GM21390 (cell line): ENCODE results near the gene DVL1.

Experiments used
- ATAC-seq: cut with Tn5 transposase; IDR thresholded peaks from one replicate; pipeline ENCODE4 v1.9.1; 2021; ENCODE audit not compliant: unreplicated experiment

DVL1 gene

DNA sequence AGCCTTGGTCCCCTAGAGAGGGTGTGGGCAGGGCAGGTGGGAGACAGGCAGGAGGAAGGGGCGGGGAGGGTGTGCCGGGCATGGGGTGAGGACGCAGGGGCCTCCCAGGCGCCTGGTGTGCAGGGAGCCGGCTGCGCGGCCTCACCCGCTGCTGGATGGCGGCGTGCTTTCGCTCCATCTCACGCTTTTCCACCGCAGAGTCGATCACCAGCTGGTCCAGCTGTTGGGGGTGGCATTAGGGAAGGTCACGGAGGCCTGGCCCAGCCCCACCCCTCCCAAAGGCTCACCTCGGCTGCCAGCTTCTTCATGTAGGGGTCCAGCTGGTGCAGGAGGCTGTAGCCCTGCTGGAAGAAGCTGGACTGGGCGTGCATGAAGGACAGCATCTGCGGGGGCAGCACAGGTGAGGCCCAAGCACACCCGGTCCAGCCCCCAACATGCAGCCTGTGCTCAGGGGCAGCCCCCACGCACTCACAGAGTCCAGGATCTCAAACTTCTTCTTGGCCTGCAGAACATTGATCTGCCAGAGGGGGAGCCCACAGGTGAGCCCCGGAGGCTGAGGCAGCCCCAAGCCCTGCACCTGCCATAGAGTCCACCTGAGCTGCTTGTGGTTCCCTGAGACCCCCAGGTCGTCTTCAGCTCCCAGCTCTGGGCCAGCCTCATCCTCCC lies 49.4 kb downstream of the DVL1 start:
- no peak for ATAC-seq

DNA sequence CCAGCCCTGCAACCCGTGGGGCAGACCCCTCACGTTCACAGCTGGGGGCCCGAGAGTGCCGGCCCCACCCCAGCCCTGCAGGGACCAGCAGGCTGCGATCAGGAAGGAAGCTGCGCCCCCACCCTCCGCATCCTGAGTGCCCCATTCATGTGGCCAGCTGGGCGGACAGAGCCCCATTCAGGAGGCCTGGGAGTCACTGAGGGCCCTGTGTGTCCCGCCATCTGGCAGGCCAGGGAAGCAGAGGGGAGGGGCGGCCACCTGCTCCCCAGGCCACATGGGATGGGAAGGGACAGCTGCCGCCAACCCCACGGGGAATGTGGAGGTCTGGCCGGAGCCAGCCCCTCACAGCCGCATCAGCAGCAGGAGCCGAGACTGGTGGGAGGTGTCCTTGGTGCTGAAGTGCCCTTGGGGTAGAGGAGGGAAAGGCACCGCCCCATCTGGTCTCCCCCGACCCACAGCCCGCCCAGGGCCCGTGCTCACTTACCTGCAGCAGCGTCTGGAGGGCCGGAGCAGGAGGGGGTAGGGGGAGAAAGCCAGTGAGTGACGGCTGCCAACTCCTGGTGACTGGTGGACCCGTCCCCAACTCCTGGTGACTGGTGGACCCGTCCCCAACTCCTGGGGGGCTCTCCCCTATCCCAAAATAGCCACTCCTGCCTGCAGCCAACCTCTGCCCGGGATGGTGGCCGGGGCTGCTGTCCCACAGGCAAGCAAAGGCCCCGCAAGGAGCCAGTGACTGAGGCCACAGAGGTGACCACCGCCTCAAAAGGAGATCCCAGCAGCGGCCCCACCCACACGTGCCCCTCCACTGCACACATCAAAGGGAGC lies 50.1 kb downstream of the DVL1 start:
- ATAC-seq = no peak

DNA sequence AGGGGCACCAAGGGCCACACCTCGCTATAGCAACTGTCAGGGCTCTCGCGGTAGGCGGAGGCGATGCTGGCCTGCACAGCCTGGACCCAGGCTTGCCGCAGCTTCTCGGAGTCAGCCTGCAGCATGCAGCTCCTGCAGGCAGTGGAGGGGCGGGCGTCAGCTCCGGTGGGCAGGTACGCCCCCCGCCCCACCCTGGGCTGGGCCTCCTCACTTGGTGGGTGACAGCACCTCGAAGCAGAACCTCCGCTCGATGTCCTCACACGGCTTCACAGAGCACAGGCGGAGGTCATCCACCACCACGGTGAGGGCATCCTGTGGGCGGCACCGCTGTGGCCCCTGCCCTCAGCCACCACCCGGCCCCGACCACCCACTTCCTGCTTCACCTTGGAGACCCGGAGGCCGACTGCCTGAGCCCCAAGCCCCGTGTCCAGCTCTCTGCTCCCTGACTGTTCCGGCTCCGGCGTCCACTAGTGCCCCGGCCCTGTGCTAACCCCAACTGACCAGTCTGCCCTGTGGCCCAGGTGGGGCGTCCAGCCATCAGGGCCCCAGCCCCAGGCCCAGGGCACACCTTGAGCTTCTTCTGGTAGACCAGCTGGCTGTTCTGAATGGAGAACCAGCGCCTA lies 51.3 kb downstream of the DVL1 start:
- no peak for ATAC-seq

DNA sequence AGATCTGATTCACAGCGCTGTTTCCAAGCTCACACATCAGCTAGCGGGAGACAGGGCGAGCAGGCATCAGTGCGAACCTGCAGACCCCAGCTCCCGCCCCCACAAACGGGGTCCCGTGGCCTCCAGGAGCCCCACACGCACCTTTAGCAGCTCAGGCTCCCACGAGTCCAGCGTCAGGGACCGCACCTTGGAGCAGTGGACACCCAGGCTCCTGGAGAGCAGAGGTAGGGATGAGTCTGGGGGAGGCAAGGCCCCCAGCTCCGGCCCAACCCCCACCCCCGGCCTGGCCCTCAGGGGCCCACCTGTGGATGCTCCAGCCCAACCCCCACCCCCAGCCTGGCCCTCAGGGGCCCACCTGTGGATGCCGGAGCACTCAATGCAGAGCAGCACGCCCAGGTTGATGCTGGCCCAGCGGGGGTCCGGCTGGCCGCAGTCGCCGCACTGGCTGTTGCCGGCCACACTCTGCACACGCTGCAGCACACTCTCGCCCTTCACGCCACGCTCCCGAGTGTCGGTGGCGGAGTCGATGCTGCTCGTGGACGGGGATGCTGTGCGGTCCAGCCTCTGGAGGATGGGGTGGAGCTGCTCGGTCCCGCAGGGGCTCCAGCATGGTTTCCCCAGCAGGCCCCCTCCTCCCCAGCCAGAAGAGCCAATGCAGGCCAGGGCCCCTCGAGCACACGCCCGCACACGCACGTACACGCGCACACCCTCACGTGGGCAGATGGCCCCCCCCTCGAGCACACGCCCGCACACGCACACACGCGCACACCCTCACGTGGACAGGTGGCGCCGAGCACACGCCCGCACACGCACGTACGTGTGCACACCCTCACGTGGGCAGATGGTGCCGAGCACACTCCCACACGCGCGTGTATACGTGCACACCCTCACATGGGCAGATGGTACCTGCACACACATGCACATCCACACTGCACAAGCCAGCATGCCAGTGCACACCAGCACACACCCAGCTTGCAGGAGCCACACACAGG lies 52.9 kb downstream of the DVL1 start:
- no peak for ATAC-seq

DNA sequence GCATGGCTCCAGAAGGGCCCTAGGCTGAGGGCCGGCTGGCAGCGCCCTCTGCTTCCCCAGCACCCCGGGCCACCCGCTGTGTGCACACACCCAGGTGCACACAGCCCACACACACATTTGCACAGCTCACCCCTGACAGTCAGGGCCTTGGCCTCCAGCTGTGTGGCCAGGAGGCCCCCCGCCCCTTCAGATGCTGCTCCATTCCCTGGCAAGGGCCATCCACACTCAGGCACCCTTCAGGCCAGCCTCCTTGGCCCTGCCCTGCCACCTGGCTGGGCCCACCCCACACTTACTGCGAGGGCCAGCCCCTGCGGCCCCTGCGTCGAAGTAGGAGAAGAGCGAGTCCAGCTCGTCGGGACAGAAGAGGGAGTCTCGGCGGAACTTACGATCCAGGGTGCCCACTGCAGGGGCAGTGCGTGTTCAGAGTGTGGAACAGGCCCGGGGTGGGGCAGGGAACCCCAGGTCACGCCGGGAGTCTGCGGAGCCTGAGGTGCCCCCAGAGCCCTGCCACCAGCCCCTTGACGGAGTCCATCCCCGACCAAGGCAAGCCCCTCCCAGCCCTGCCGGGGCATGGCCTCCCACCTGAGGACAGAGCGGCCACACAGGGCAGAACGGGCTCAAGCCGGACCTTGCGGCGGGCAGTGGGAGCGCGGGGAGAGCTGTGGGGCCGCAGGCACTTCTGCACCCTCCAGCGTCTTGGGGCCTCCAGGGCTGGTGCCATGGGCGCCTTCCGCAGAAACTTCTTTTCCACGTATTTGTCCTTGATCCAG lies 53.9 kb downstream of the DVL1 start:
- no peak for ATAC-seq

DNA sequence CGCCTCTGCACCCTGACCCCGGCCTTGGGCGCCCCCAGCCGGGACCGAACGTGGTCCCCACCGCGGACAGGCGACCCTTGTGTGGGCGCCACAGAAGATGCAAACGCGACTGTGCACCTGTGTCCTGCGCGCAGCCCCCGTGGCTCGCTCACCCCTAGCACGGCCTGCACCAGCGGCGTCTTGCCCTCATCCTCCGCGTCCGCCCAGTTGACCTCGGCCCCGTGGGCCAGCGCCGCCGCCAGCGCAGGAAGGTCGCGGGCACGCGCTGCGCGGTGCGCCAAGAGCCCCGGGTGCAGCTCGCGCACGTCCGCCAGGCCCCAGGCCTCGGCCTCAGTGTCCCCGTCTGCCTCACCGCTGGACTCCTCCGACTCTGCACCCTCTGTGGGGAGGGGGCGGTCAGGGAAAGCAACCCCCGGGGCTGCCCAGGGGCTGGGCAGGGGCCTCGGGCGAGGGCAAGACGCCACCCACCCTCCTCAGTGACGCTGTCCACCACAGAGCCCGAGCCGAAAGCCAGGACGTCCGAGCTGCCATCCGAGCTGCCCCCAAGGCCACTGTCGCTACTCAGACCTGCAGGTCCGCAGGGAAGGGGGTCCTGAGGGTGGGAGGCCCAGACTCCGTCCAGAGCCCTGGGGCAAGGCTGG lies 54.8 kb downstream of the DVL1 start:
- no peak for ATAC-seq

DNA sequence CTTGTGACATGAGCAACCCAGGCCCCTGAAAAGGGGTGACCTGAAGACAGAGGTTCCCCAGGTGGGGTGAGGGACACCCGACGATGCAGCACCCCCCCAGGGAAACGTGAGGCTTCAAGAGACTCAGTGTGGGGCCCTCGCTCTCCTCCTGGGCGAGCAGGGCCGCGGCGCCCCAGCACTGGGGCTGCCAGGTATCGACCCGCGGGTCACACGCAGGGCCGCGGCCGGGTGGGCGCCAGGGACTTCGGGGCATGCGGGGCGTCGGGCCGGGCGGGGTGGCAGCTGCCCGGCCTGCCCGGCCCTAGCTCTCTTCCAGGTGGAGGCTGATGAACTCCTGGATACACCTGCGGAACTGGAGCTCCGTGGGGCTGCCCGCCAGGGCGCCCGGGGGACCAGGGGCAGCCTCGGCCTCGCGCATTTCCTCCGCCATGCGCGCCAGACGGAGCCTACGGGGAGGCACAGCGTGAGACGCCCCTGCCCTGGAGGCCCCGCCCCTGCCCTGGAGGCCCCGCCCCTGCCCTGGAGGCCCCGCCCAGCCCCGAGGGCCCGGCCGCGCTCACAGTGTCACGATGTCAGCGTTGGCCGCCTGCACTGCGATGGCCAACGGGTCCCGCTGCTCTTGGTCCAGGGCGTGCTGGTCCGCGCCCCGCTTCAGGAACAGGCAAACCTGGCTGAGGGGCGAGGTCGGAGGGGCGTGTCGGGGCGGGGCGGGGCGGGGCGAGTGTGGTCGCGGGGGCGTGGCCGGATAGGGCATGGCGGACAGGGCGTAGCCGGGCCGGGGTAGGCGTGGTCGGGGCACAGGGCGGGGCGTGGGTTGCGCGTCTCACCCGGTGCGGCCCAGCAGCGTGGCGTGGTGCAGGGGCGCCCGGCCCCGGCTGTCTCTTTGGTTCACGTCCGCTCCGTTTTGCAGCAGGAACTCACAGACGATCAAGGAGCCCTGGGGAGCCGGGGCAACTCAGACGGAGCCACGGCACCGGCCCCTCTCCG lies 55.7 kb downstream of the DVL1 start:
- ATAC-seq = no peak

DNA sequence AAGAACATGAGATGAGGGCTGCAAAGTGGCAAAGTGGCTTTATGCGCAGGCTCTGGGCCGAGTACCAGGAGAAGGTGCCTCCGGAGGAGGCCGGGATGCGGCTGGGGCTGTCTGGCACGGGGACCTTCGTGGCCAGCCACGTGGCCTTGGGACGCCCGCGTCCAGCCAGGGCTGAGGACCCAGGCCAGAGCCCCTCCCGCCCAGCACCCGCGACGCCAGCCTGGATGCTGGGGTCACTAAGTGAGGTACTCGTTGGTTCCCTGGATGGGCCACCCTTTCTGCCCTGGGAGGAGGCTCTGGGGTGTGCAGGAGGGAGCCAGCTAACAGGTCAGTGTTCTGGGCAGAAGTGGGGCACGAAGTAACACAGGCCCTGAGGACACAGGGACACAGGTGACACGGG lies 56.4 kb downstream of the DVL1 start:
- ATAC-seq = no peak

DNA sequence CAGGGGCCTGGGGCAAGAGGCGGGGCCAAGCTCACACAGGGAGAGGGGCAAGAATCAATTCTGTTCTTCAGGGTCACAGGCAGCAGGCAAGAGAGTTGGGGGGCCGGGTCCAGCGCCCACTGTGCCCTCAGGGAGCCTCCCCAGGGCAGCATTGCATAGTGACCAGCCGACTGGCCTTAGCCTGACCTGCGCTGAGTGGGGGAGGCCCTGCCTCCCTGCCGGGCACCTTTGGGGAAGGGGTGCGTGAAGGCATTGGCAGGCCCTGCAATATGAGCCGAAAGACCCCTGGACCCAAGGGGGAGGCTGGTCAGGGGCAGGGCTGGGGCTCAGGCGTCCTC lies 56.8 kb downstream of the DVL1 start:
- no peak for ATAC-seq

DNA sequence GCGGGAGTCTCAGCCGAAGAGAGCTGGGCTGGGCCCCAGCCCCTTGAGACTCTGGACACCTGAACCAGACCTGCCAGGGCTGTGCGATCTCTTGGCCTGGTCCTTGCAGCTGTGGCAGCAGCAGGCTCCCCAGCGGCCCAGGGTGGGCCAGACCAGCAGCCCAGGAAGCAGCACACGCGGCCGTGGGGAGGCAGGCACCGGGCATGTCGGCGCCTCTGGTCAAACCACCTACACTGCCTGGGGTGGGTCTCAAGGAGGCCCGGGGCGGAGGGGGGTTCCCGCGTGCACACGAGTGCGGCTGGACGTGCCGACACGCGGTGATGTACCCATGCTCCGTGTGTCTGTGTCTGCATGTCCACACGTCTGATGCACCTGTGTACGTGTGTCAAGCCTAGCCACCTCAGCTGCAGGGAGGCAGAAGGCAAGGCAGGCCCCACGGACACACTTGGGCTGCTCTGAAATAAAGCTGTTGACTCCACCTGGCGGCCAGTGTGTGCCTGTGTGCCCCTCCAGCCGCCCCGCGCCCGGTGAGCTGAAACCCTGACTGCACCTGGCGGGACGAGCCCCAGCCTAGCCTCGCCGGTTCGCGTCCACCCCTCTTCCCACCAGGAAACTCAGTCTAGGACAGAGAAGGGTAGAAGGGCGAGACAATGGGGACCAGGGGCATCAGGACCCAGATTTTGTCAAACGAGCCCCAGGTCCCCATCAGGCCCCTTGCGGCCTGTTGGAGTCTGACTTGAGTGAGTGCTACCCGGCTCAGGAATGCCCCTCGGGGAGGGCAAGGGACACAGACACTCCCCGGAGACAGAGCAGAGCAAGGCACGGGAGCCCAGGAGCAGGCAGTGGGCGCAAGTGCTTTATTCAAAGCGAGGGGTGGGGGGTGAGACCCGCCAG lies 57.4 kb downstream of the DVL1 start:
- ATAC-seq = no peak

DNA sequence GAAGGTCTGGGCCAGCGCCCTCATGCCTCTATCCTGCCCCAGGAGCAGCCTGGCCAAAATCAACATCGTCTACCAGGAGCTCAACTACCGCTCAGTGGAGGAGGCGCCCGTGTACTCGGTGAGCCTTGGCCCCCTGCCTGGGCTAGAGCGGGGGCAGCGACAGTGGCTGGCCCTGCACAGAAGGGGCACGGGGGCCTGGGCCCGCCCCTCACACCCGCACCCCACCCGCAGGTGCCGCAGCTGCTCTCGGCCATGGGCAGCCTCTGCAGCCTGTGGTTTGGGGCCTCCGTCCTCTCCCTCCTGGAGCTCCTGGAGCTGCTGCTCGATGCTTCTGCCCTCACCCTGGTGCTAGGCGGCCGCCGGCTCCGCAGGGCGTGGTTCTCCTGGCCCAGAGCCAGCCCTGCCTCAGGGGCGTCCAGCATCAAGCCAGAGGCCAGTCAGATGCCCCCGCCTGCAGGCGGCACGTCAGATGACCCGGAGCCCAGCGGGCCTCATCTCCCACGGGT lies 58.1 kb downstream of the DVL1 start:
- no peak for ATAC-seq

DNA sequence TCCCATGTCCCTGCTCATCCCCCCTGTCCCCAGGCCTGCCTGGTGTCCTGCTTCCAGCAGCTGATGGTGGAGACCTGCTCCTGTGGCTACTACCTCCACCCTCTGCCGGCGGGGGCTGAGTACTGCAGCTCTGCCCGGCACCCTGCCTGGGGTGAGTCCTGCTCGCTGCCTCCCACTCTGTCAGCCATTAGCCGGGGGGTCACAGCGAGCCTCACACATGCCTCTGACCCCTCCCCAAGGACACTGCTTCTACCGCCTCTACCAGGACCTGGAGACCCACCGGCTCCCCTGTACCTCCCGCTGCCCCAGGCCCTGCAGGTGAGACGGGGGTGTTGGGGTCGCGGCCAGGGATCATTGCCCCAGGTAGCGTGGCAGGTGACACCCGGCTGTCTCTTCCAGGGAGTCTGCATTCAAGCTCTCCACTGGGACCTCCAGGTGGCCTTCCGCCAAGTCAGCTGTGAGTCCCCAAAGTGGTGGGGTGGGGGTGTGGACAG lies 58.9 kb downstream of the DVL1 start:
- ATAC-seq = no peak

DNA sequence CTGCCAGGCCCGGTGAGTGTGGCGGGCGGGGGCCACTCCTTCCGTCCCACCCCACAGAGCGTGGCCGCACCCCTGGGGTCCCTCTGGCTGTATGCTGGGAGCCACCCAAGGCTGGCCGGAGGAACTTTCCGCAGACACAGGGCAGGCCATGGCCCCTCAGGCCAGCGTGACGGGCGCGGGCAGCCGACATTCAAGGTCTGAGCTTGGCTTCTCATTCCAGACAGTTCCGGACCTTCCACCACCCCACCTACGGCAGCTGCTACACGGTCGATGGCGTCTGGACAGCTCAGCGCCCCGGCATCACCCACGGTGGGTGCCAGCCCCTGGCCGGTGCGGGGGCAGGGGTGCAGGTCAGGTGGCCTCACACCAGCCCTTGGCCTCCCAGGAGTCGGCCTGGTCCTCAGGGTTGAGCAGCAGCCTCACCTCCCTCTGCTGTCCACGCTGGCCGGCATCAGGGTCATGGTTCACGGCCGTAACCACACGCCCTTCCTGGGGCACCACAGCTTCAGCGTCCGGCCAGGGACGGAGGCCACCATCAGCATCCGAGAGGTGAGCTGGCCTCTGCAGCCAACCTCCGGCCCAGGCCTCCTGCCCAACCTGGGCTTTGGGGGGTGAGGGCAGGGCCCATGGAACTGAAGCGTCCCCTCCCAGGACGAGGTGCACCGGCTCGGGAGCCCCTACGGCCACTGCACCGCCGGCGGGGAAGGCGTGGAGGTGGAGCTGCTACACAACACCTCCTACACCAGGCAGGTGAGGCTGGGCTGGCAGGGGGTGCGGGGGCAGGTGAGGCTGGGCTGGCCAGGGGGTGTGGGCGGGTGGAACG lies 61.7 kb downstream of the DVL1 start:
- no peak for ATAC-seq

DNA sequence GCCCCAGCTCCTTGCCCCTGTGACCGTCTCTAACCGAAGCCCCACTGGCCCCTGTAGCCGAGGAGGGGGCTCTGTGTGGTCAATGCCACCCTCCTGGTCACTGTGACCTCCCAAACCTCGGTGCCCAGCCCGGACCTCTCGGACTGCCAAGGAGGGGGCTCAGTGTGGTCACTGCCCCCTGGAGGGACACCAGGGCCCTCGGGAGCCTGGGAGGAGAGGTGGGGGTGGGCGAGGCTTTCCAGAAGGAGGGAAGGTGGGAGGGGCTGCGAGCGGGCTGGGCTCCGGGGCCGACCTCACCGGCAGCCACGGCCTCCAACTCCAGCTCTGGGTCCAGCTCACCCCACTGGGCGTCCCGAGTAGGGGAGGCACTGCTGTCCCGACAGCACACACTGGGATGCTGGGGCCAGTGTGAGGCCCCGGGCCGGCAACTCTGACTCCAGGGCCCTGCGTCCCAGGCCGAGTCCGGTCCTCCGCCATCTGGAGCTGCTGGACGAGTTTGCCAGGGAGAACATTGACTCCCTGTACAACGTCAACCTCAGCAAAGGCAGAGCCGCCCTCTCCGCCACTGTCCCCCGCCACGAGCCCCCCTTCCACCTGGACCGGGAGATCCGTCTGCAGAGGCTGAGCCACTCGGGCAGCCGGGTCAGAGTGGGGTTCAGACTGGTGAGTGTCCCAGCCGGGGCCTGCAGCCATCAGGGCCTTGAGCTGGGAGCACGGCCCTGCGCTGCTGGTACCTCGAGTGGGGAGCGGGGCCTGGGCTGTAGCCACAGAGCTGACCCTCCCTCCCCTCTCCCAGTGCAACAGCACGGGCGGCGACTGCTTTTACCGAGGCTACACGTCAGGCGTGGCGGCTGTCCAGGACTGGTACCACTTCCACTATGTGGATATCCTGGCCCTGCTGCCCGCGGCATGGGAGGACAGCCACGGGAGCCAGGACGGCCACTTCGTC lies 62.6 kb downstream of the DVL1 start:
- ATAC-seq = no peak

DNA sequence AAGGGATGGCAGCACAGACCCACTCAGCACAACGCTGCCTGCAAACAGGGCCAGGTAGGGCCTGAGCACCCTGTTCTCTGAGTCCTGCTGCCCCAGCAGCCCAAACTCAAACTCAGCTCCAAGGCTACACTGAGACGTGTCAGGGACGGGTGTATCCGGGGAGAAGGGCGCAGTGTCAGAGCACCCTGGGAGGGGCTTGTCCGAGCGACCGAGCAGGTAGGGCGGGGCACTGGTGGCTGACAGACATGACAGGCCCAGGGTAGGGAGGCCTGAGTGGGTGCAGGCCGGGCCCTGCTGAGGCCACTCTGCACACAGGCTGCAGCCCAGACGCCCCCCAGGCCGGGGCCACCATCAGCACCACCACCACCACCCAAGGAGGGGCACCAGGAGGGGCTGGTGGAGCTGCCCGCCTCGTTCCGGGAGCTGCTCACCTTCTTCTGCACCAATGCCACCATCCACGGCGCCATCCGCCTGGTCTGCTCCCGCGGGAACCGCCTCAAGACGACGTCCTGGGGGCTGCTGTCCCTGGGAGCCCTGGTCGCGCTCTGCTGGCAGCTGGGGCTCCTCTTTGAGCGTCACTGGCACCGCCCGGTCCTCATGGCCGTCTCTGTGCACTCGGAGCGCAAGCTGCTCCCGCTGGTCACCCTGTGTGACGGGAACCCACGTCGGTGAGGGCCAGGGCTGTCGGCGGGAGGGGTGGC lies 63.5 kb downstream of the DVL1 start:
- no peak for ATAC-seq
